Smooth muscle cell (in vitro differentiated cells): ENCODE results near the gene NDUFAF4. TPM values are rescaled to one million over a fixed set of nuclear protein-coding genes. Genes with fewer than 3 reads are reported as not detected.

ENCODE experiments used
- DNase-seq: peaks from one replicate; lab custom pipeline; 2025; ENCODE audit not compliant: unreplicated experiment; lab: John Stamatoyannopoulos, UW
- H2AFZ ChIP-seq: fragments of 200-600 bp; sonication (generic); 2 replicates; pipeline ENCODE4 v1.6.0; 2016; ENCODE audit warnings: antibody characterized with exemption, low read depth, mild to moderate bottlenecking
- H3F3A ChIP-seq: fragments of 200-600 bp; sonication (generic); 2 replicates; pipeline ENCODE4 v1.6.0; 2017; ENCODE audit warnings: antibody characterized with exemption, low read depth
- H3K27ac ChIP-seq: fragments of 200-600 bp; sonication (generic); 2 replicates; pipeline ENCODE4 v1.5.1; 2016; ENCODE audit warnings: low read depth, mild to moderate bottlenecking
- H3K27me3 ChIP-seq: fragments of 200-600 bp; sonication (generic); 2 replicates; pipeline ENCODE4 v1.6.1; 2016; ENCODE audit warnings: low read depth, mild to moderate bottlenecking
- H3K36me3 ChIP-seq: fragments of 200-600 bp; sonication (generic); 2 replicates; pipeline ENCODE4 v1.5.1; 2016; ENCODE audit warnings: low read depth
- H3K4me1 ChIP-seq: fragments of 200-600 bp; sonication (generic); 2 replicates; pipeline ENCODE4 v1.5.1; 2016; ENCODE audit warnings: low read depth
- H3K4me2 ChIP-seq: fragments of 200-600 bp; sonication (generic); 2 replicates; pipeline ENCODE4 v1.6.0; 2016; ENCODE audit warnings: mild to moderate bottlenecking
- H3K4me3 ChIP-seq: fragments of 200-600 bp; sonication (generic); 2 replicates; pipeline ENCODE4 v1.5.1; 2016; ENCODE audit warnings: mild to moderate bottlenecking
- H3K79me2 ChIP-seq: fragments of 200-600 bp; sonication (generic); 2 replicates; pipeline ENCODE4 v1.6.0; 2016; ENCODE audit warnings: low read depth, mild to moderate bottlenecking
- H3K9ac ChIP-seq: fragments of 200-600 bp; sonication (generic); 2 replicates; pipeline ENCODE4 v1.6.0; 2016; ENCODE audit warnings: low read depth
- H3K9me3 ChIP-seq: fragments of 200-600 bp; sonication (generic); replicated peaks from 2 replicates; pipeline ENCODE4 v1.5.1; 2016; ENCODE audit warnings: low read depth
- H4K20me1 ChIP-seq: fragments of 200-600 bp; sonication (generic); 2 replicates; pipeline ENCODE4 v1.6.0; 2016; ENCODE audit warnings: low read depth
- CTCF ChIP-seq: fragments of 200-600 bp; sonication (generic); IDR thresholded peaks from 2 replicates; pipeline ENCODE4 v1.5.1; 2017; ENCODE audit warnings: borderline replicate concordance, mild to moderate bottlenecking, antibody characterized with exemption; ENCODE audit not compliant: insufficient read depth, poor library complexity, severe bottlenecking
- WGBS: methylation state at CpG from one replicate; pipeline ENCODE4 v1.1.7; 2016; ENCODE audit warnings: low lambda C conversion rate; 5-methylcytosine and 5-hydroxymethylcytosine counted together
- polyA plus RNA-seq: library from polyadenylated mRNA; unstranded; fragments of >200 nt; fragmentation: Nextera tagmentation; extraction: Ambion mirVana; gene quantifications from 2 replicates; pipeline ENCODE4 v1.2.1, GENCODE V29; 2016
- total RNA-seq: library from RNA; depleted of rRNA; stranded (reverse); fragments of >200 nt; gene quantifications from 2 replicates; pipeline ENCODE4 v1.2.3, GENCODE V29; 2014

NDUFAF4 gene
- total and polyA plus RNA-seq, 2 experiments from 2014 or later, result 40.4 to 51.0 TPM

DNA sequence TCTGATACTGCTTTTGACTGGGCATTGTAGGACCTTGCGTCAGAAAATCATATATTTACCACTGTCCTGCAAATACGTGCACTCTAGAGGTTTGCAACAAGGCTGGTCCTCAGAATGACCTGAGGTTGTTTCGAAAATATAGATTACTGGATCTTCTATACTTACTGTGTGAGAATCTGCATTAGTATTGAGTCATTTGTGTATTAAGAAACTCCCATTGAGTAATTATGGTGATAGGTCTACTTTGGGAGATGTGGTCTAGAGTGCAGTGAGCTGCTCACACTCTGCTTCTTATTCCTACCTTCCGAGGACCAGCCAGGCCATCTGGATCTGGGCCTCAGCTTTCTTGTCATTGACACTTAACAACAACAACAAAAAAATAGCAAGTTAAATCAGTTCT, 36.4 kb upstream of the NDUFAF4 start:
- H3K79me2 ChIP-seq, result no peaks in the 10 kb centered on the region
- no peak overlapping the region for H3K4me3 ChIP-seq
- no peaks in the 10 kb centered on the region for H3K9me3 ChIP-seq
- peaks cover 19% of the 10 kb centered on the region for H3K27me3 ChIP-seq
- no peak for TF ChIP-seq CTCF
- no peaks in the 10 kb centered on the region for H4K20me1 ChIP-seq
- WGBS, result 93% methylated on average over 4 of the region's 4 CpGs
- no peaks in the 10 kb centered on the region for H3K4me1 ChIP-seq
- no peaks in the 10 kb centered on the region for H3F3A ChIP-seq
- no peaks in the 10 kb centered on the region for H3K36me3 ChIP-seq
- H3K4me2 ChIP-seq, result no peak overlapping the region
- no peak for DNase-seq
- H2AFZ ChIP-seq, result no peak overlapping the region
- H3K9ac ChIP-seq, result no peak overlapping the region
- H3K27ac ChIP-seq, result no peak overlapping the region

DNA sequence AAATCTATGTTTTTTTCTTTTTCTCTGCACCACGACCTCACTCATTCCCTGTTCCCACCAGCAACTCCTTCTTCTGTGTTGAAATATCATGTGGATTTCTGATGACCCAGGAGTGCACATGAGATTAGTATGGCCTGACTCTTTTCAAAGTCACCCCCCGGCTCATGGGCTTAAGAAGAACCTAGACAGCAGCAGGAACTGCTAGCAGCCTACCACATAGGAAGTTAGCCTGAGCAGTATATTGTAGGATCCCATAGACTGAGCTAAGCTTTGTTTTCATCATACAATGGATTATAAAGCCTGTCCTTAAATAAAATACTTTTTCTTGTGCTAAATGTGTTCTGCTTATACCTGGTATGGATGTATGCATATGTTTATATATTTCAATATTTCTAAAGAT, 33.5 kb upstream of the NDUFAF4 start:
- Histone ChIP-seq H3K4me1 (no peaks in the 10 kb centered on the region), H3K27me3 (peaks cover 48% of the 10 kb centered on the region), H3K4me3 (no peak overlapping the region), H3K27ac (no peak overlapping the region), H2AFZ (no peak overlapping the region), H3F3A (no peaks in the 10 kb centered on the region), H3K4me2 (no peak overlapping the region), H4K20me1 (no peaks in the 10 kb centered on the region), H3K9me3 (no peaks in the 10 kb centered on the region), H3K36me3 (no peaks in the 10 kb centered on the region), H3K79me2 (no peaks in the 10 kb centered on the region), H3K9ac (no peak overlapping the region)
- no peak for TF ChIP-seq CTCF
- WGBS, result 72% methylated on average over 2 of the region's 2 CpGs
- no peak for DNase-seq

DNA sequence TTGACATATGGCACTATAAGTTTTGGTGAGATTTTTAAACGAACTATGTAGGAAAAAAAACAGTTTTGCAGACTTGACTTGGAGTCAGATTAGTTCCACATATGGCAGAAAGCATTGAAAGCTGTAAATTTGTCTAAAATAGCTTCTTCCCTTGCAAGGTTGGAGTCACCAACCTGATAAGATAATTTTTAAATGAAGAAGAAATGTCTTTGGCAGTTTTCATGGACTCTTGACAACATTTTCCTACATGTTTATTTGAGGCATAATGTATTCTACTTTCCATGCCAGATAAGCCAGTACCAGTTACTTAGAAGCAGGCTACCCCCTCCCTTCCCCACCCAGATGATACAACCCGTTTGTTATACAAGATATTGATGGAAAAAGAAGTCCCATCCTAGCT, 32.0 kb upstream of the NDUFAF4 start:
- no peak for TF ChIP-seq CTCF
- Histone ChIP-seq H3K27ac (no peak overlapping the region), H3K4me2 (no peak overlapping the region), H4K20me1 (no peaks in the 10 kb centered on the region), H3K9me3 (no peaks in the 10 kb centered on the region), H3K27me3 (peaks cover 63% of the 10 kb centered on the region), H3F3A (no peaks in the 10 kb centered on the region), H3K9ac (no peak overlapping the region), H3K79me2 (no peaks in the 10 kb centered on the region), H3K4me1 (no peaks in the 10 kb centered on the region), H3K4me3 (no peak overlapping the region), H2AFZ (no peak overlapping the region), H3K36me3 (no peaks in the 10 kb centered on the region)
- 71% methylated on average over 2 of the region's 2 CpGs for WGBS
- DNase-seq, result no peak

DNA sequence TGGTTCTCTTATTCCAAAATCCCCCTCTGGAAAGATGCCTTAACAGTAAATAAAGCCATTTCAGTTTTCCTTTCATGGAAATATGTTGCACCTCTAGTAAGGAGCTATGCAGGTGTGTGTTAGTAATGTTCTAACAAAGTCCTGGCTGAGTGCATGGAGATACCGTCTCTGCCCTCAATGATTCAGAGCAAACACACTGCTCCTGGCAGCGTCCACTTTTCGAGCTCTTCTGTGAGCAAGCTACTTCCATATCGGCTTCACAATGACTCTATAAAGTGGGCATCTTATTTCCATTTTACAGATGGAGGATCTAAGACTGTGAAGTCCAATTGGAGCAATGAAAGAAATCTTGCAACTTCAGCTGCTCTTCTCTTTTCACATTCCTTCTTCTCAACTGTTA, 30.0 kb upstream of the NDUFAF4 start:
- H3K4me2 ChIP-seq, result no peak overlapping the region
- H3K4me3 ChIP-seq, result no peak overlapping the region
- H3K79me2 ChIP-seq, result no peaks in the 10 kb centered on the region
- no peaks in the 10 kb centered on the region for H4K20me1 ChIP-seq
- no peak for DNase-seq
- peaks cover 78% of the 10 kb centered on the region for H3K27me3 ChIP-seq
- no peak overlapping the region for H2AFZ ChIP-seq
- 91% methylated on average over 4 of the region's 4 CpGs for WGBS
- H3K27ac ChIP-seq, result no peak overlapping the region
- no peaks in the 10 kb centered on the region for H3F3A ChIP-seq
- TF ChIP-seq CTCF, result no peak
- H3K36me3 ChIP-seq, result no peaks in the 10 kb centered on the region
- H3K9ac ChIP-seq, result no peak overlapping the region
- no peaks in the 10 kb centered on the region for H3K9me3 ChIP-seq
- H3K4me1 ChIP-seq, result no peaks in the 10 kb centered on the region
